ENCODE results near the gene MUC22.

- TF ChIP-seq CTCF (IDR thresholded peaks at IDR 0.05; ENCODE audit: low read depth, low read length, poor library complexity, severe bottlenecking) = no peak
- TF ChIP-seq EZH2phosphoT487 (IDR thresholded peaks at IDR 0.05; ENCODE audit: borderline replicate concordance, low read length) = no peak
These were observed 49.2 kb upstream of the MUC22 start for GRCh38 chr6:30960907-30961673.

Data from DOHH2 (cell line).